Prostate gland (tissue), 2 donors: ENCODE measurements around the gene SMURF2. TPM values are rescaled to one million over a fixed set of nuclear protein-coding genes. Genes with fewer than 3 reads are reported as not detected.
A peak's percentile ranks its signal among the peaks of the same experiment; 100 is the strongest.

Experiments
- DNase-seq: peaks from one replicate; pipeline ENCODE4 v3.0.0-alpha.2; 2019; ENCODE audit warnings: low spot score
- H3K27ac ChIP-seq, 2 donors: fragments of 200-600 bp; sonication (generic); 2 replicates each; pipeline ENCODE4 v1.5.1; 2017 to 2019
- H3K27me3 ChIP-seq: fragments of 200-600 bp; sonication (generic); replicated peaks from 2 replicates; pipeline ENCODE4 v1.5.1; 2019; ENCODE audit not compliant: insufficient read depth
- H3K36me3 ChIP-seq, 2 donors: fragments of 200-600 bp; sonication (generic); 1 replicate in 1 of 2; 2 replicates in 1 of 2; pipeline versions ENCODE4 v1.5.1 to v1.8.1; 2017 to 2019
- H3K4me1 ChIP-seq: fragments of 200-600 bp; sonication (generic); replicated peaks from 2 replicates; pipeline ENCODE4 v1.5.1; 2019
- H3K4me3 ChIP-seq, 2 donors: fragments of 200-600 bp; sonication (generic); 2 replicates each; pipeline ENCODE4 v1.5.1; 2017 to 2019
- H3K9me3 ChIP-seq: fragments of 200-600 bp; sonication (generic); 2 replicates; pipeline ENCODE4 v1.5.1; 2017
- CTCF ChIP-seq, 4 experiments: fragments of 200-600 bp in 2 of 4; fragments of 450-650 bp in 2 of 4; sonication (generic) in 2 of 4; IDR thresholded peaks; 1 replicate in 3 of 4; 2 replicates in 1 of 4; pipeline ENCODE4 v1.5.1; 2016 to 2019; ENCODE audit warnings: antibody characterized with exemption in 4 of 4, mild to moderate bottlenecking in 2 of 4, moderate library complexity in 2 of 4
- POLR2A ChIP-seq: fragments of 450-650 bp; IDR thresholded peaks from one replicate; pipeline ENCODE4 v1.6.1; 2016; ENCODE audit warnings: antibody characterized with exemption, mild to moderate bottlenecking
- POLR2AphosphoS5 ChIP-seq: sonication (generic); formaldehyde crosslinking; IDR thresholded peaks from one replicate; pipeline ENCODE4 v1.6.1; 2017; ENCODE audit warnings: antibody characterized with exemption
- WGBS: methylation state at CpG from one replicate; pipeline ENCODE4 v1.1.5; 2018; 5-methylcytosine and 5-hydroxymethylcytosine counted together
- intact Hi-C: fragments of 100-400 bp; cut with DNase I; formaldehyde crosslinking; loops from one replicate; pipeline ENCODE4 v1.14.2; 2022
- total RNA-seq, 2 donors: library from RNA; depleted of rRNA; stranded (reverse); fragments of >200 nt; gene quantifications; one replicate each; pipeline ENCODE4 v1.1.0, GENCODE V29; 2016

The SMURF2 gene
- total RNA-seq, 2 donors from 2014 or later, result 21.5 to 29.1 TPM

DNA sequence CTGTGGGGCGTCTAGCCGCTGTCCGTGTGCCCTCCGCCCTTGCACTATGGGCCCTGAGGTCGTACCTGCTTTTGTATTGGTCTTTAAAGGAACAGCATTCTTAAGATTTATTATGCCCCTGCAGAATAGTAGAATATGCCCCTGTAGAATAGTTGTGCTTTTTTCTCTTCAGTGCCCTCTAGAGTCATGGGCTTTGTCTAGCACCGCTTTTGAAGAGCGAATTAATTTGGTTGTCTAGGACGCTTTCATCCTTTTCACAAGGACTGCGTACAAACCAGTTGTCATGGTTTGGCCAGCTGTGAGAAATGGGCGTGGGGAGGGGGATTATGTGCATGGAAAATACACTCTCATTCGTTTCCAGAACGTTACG is 154.7 kb downstream of the SMURF2 start:
- intact Hi-C loops, result loop anchor here (10.0 kb wide), 1 partner anchor 183 kb away; no protein-coding TSS in a partner anchor
- peaks cover 4 to 10% of the 10 kb centered on the region in 2 donors for H3K36me3 ChIP-seq
- peaks cover 7% of the 10 kb centered on the region for H3K4me1 ChIP-seq
- 1% methylated on average over 13 of the region's 13 CpGs for WGBS
- TF ChIP-seq CTCF (IDR thresholded peaks at IDR 0.05) (peak in 2 of 4 experiments; percentile 32 to 42), POLR2A (no peak)
- no peaks in the 10 kb centered on the region for H3K9me3 ChIP-seq
- peak; percentile 15 for DNase-seq
- peak overlapping the region; percentile 99 for H3K27ac ChIP-seq
- H3K27me3 ChIP-seq, result no peaks in the 10 kb centered on the region
- peak overlapping the region; percentile 94 to 98 for H3K4me3 ChIP-seq

GRCh38 chr17:64506576-64507412 is 155.3 kb downstream of the SMURF2 start, which contains the start of gene CEP95:
Gene CEP95 (plus strand): TSS chr17:64506977. CDS start chr17:64507098, 121 bp downstream.
- no peaks in the 10 kb centered on the region for H3K9me3 ChIP-seq
- no peaks in the 10 kb centered on the region for H3K27me3 ChIP-seq
- peaks cover 7% of the 10 kb centered on the region for H3K4me1 ChIP-seq
- TF ChIP-seq CTCF (IDR thresholded peaks at IDR 0.05) (peak in 1 of 4 experiments; percentile 18), POLR2AphosphoS5 (peak; percentile 84), POLR2A (peak; percentile 81)
- intact Hi-C loops, result loop anchor here (10.0 kb wide), 1 partner anchor 182 kb away; no protein-coding TSS in a partner anchor
- H3K4me3 ChIP-seq, result peak within 1 kb of the TSS; percentile 94 to 98
- peak; percentile 91 for DNase-seq
- H3K27ac ChIP-seq, result peak within 1 kb of the TSS; percentile 99
- H3K36me3 ChIP-seq, result peaks cover 7 to 10% of the 10 kb centered on the region in 2 donors
- WGBS, result under 1% methylated on average over 75 of the region's 77 CpGs

GRCh38 chr17:64506201-64506575 is 155.9 kb downstream of the SMURF2 start, which contains the start of gene DDX5:
Gene DDX5 (minus strand): TSS chr17:64506289. CDS start chr17:64506119, 170 bp downstream.
- under 1% methylated on average over 31 of the region's 31 CpGs for WGBS
- H3K27me3 ChIP-seq, result no peaks in the 10 kb centered on the region
- peak; percentile 97 for DNase-seq
- intact Hi-C loops, result loop anchor here (10.0 kb wide), 1 partner anchor 181 kb away; no protein-coding TSS in a partner anchor
- H3K9me3 ChIP-seq, result no peaks in the 10 kb centered on the region
- H3K4me1 ChIP-seq, result peaks cover 7% of the 10 kb centered on the region
- TF ChIP-seq POLR2A, result peak; percentile 93
- TF ChIP-seq CTCF (IDR thresholded peaks at IDR 0.05), result no peak
- peak; percentile 80 for TF ChIP-seq POLR2AphosphoS5
- peak within 1 kb of the TSS; percentile 94 to 98 for H3K4me3 ChIP-seq
- peak within 1 kb of the TSS; percentile 99 for H3K27ac ChIP-seq
- H3K36me3 ChIP-seq, result peaks cover 13 to 14% of the 10 kb centered on the region in 2 donors

DNA sequence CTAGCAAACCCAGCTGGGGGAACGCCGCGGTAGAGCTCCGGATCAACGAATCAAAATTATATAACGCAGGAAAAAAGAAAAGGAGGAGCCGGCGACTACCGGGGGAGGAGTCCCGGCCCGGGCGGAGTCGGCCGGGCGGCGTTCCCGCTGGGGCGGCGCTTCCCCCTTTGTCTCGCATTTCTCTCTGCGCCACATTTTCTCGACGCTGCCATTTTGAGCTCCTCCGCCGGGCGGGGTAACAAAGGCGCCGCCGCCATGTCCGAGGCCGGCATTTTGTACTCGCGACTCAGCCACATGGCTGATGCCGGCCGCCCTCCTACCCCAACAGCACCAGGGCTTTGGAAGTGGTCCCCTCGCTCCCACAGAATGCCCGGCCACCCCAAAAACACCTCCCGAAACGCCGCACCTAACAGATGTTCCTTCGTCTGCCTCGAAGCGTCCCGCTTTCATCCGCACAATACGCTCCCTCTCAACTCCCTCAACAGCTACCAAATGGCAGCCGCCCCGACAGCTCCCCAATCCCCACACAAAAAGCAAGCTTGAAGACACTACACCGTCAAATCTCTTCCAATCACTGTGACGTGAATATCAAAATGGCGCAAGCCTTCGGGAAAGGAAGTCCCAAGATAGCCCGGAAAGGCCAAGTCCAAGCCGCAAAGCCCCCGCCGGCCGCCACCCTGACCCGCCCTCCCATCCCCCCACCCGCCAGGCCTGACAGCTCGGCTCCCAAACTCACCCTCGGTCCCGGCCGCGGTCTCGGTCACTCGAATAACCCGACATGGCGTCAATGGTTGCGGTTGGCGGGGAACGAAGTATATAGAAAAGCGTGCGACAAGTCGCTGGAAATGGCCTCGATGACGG is 156.5 kb downstream of the SMURF2 start:
- no peaks in the 10 kb centered on the region for H3K27me3 ChIP-seq
- H3K27ac ChIP-seq, result peak overlapping the region; percentile 99
- WGBS, result under 1% methylated on average over 72 of the region's 76 CpGs
- DNase-seq, result peak; percentile 91
- TF ChIP-seq POLR2AphosphoS5 (peak; percentile 87), CTCF (IDR thresholded peaks at IDR 0.05) (peak in 2 of 4 experiments; percentile 27 to 46), POLR2A (peak; percentile 85)
- intact Hi-C loops, result loop anchor here (10.0 kb wide), 1 partner anchor 181 kb away; no protein-coding TSS in a partner anchor
- peak overlapping the region; percentile 94 to 98 for H3K4me3 ChIP-seq
- peaks cover 18 to 20% of the 10 kb centered on the region in 2 donors for H3K36me3 ChIP-seq
- H3K4me1 ChIP-seq, result peaks cover 7% of the 10 kb centered on the region
- H3K9me3 ChIP-seq, result no peaks in the 10 kb centered on the region
